GM12892 (cell line): ENCODE data around the gene RAMP3.

ENCODE experiments used
- POLR2A ChIP-seq: IDR thresholded peaks from 2 replicates; pipeline ENCODE4 v1.6.1; 2011; ENCODE audit warnings: low read depth, low read length, control low read depth
- POLR2AphosphoS5 ChIP-seq: IDR thresholded peaks from 2 replicates; pipeline ENCODE4 v1.6.1; 2011; ENCODE audit warnings: low read depth, low read length, control low read depth

DNA sequence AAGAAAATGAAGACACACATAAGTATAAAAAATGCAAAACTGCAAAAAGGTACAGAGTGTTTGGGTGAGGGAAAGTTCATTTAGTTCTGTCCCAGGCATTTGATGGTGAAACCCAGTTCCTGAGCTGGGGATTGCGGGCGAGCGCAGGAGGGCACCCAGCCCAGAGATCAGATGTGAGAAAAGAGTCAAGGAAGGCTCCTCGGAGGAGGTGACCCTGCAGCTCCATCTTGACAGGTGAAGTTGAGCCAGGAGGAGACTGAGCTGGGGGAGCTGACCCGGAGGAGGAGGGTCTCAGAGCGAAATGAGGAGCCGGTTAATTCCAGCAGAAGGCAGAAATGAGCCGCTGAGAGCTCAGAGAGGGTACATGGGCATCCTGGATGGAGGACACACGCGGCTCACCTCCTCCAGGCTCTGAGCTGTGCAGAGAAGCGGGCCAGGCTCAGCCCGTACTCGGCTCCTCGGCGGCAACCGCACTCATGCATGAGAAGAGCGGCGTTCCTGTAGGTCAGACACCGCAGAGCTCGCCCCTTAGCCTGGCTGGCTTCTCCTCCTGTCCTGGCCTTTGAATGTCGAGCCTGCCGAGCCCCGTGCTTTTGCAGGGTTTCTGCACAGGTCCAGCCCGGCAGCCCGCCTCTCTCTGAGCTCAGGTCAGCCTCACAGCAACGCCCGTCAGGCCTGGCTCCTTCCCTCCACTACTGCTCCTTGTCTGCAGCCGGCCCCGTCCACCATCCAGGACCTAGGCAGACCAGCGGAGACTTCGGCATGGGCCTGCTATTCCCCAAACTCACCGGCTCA, 9.5 kb upstream of the RAMP3 start:
- no peak for TF ChIP-seq POLR2A
- no peak for TF ChIP-seq POLR2AphosphoS5
